CD4-positive, alpha-beta T cell treated with Interleukin-17A for 1 hour (primary cell): Measurements from ENCODE around the gene SLC6A5.

ENCODE experiments used
- DNase-seq: peaks from one replicate; pipeline ENCODE4 v3.0.0-alpha.2; 2020

SLC6A5 gene

GRCh38 chr11:20671856-20672546 is 72.6 kb downstream of the SLC6A5 start:
- no peak for DNase-seq

- DNase-seq, result no peak
Measured at GRCh38 chr11:20672575-20672974, 73.2 kb downstream of the SLC6A5 start.

- DNase-seq, result no peak
Measured at GRCh38 chr11:20676658-20677057, 77.2 kb downstream of the SLC6A5 start.

GRCh38 chr11:20688761-20689160 is 89.4 kb downstream of the SLC6A5 start:
- DNase-seq, result no peak

- no peak for DNase-seq
Measured at GRCh38 chr11:20707876-20708275, 108.5 kb downstream of the SLC6A5 start.
